WI38 (cell line): ENCODE measurements around the gene ARMC9.

Experiments used
- H3K4me3 ChIP-seq: 2 replicates; pipeline ENCODE4 v1.5.1; 2011; ENCODE audit warnings: low read depth, mild to moderate bottlenecking, control low read depth, low read length
- CTCF ChIP-seq: IDR thresholded peaks from 2 replicates; pipeline ENCODE4 v1.5.1; 2012; ENCODE audit warnings: low read depth, mild to moderate bottlenecking, control low read depth, low read length

The ARMC9 gene

GRCh38 chr2:231305221-231305620 is 106.8 kb downstream of the ARMC9 start:
- TF ChIP-seq CTCF, result no peak
- H3K4me3 ChIP-seq, result no peak overlapping the region

- no peak for TF ChIP-seq CTCF
- no peak overlapping the region for H3K4me3 ChIP-seq
Measured at GRCh38 chr2:231306791-231307393, 108.5 kb downstream of the ARMC9 start.

GRCh38 chr2:231308219-231308618 is 109.8 kb downstream of the ARMC9 start:
- TF ChIP-seq CTCF, result no peak
- H3K4me3 ChIP-seq, result no peak overlapping the region

GRCh38 chr2:231308631-231309428 is 110.4 kb downstream of the ARMC9 start:
- TF ChIP-seq CTCF, result no peak
- H3K4me3 ChIP-seq, result no peak overlapping the region

- no peak for TF ChIP-seq CTCF
Measured at GRCh38 chr2:231312066-231312465, 113.6 kb downstream of the ARMC9 start.

GRCh38 chr2:231315896-231316295 is 117.5 kb downstream of the ARMC9 start:
- H3K4me3 ChIP-seq, result no peak overlapping the region
- TF ChIP-seq CTCF, result no peak

More at GRCh38 chr2:231312066-231312465, 113.6 kb downstream of the ARMC9 start:
- no peak overlapping the region for H3K4me3 ChIP-seq

- no peak overlapping the region for H3K4me3 ChIP-seq
- TF ChIP-seq CTCF, result no peak
Measured at GRCh38 chr2:231317579-231317978, 119.1 kb downstream of the ARMC9 start.
